ENCODE measurements around the gene PROM1. TPM values are rescaled to one million over a fixed set of nuclear protein-coding genes. Genes with fewer than 3 reads are reported as not detected.

The PROM1 gene
- total and polyA plus RNA-seq, 2 of the 13 experiments (the other 11 are each of a cell fraction or from before 2014, with no cell fraction given), result 3.9 to 16.4 TPM

GRCh38 chr4:16129336-16129735 lies 45.5 kb upstream of the PROM1 start (continued):
- no peak for TF ChIP-seq ZSCAN5A (CRISPR knock-in tag; IDR thresholded peaks at IDR 0.05; ENCODE audit: borderline replicate concordance)
- TF ChIP-seq SPEN (CRISPR knock-in tag; IDR thresholded peaks at IDR 0.05; ENCODE audit: low read depth), result no peak
- peak; percentile 83; the same call in 1 of the 2 replicates for TF ChIP-seq SALL1 (CRISPR knock-in tag; IDR thresholded peaks at IDR 0.05)
- no peak; the same call in 1 of the 2 replicates for TF ChIP-seq RXRA (CRISPR knock-in tag; IDR thresholded peaks at IDR 0.05)
- TF ChIP-seq TCF7 (IDR thresholded peaks at IDR 0.05; ENCODE audit: low read depth), result peak; percentile 78
- TF ChIP-seq ZNF441 (CRISPR knock-in tag; IDR thresholded peaks at IDR 0.05; ENCODE audit: borderline replicate concordance), result no peak
- TF ChIP-seq BCL6 (CRISPR knock-in tag; IDR thresholded peaks at IDR 0.05), result peak; percentile 71
- TF ChIP-seq RELA (CRISPR knock-in tag; IDR thresholded peaks at IDR 0.05), result no peak
- TF ChIP-seq NFKBIZ (CRISPR knock-in tag; IDR thresholded peaks at IDR 0.05), result 0 out of 2 replicates have a peak, but pooled peaks have one; percentile 41
- no peak for TF ChIP-seq CBX1 (IDR thresholded peaks at IDR 0.05; ENCODE audit: low read depth)
- TF ChIP-seq NONO (IDR thresholded peaks at IDR 0.05), result no peak
- TF ChIP-seq NONO (CRISPR knock-in tag; conservative IDR thresholded peaks at IDR 0.05), result peak; percentile 34; the same call in 1 of the 2 replicates
- TF ChIP-seq HINFP (CRISPR knock-in tag; IDR thresholded peaks at IDR 0.05; ENCODE audit: low read depth), result no peak
- TF ChIP-seq ZNF646 (CRISPR knock-in tag; IDR thresholded peaks at IDR 0.05), result 0 out of 2 replicates have a peak, but pooled peaks have one; percentile 31
- no peak for TF ChIP-seq TRIM22 (IDR thresholded peaks at IDR 0.05)
- no peak for TF ChIP-seq BCL3 (CRISPR knock-in tag; IDR thresholded peaks at IDR 0.05)
- peak; percentile 83 for TF ChIP-seq MED1 (CRISPR knock-in tag; IDR thresholded peaks at IDR 0.05)

Data from HepG2 (cell line).